Placental pericyte (primary cell): ENCODE measurements around the gene DAPL1. TPM values are rescaled to one million over a fixed set of nuclear protein-coding genes. Genes with fewer than 3 reads are reported as not detected.

Source experiments
- total RNA-seq: library from RNA; depleted of rRNA; stranded (reverse); fragments of >200 nt; gene quantifications from 2 replicates; pipeline ENCODE4 v1.2.3, GENCODE V29; 2012

Gene DAPL1, protein sequence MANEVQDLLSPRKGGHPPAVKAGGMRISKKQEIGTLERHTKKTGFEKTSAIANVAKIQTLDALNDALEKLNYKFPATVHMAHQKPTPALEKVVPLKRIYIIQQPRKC
- total RNA-seq = not detected in 2 replicates

DNA sequence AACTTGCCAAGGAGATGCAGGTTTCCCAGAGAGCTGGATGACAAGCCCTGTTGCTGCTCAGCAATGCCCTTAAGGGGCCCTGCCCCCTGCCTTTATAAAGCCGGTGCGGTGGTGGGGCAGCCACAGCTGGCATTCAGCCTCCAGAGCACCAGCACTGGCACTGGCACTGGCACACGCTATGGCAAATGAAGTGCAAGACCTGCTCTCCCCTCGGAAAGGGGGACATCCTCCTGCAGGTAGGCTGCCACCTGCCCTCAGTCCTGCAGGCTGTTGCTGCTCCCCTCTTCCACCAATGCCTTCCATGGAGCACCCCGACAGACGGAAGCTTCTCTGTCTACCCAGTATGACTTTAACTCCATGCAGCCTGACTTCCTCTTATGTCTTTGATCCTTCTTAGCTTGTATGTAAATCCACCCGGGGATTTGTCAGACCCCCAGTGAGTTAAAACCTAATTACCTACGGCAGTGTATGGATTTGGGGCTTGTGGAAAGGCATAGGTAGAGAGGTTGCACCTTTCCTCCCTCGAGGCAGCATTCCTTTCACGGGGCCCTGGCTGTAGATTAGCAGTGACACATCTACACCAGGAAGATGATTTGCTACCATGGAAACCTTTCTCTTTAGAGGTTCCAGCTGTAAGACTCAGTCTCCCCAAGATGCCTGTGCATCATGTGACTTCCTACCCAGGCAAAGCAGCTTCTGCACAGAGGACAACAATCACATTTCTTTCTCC, at the start of gene DAPL1:
TSS of gene DAPL1 (plus strand) at position 123 of the 730 bp plus-strand sequence. CDS start at position 179, 56 bp downstream.

Other genes starting within 250 kb of the DAPL1 start
- 37.1 and 43.3 TPM in 2 replicates for gene TANC1, start 173.3 kb downstream of the DAPL1 start, total RNA-seq